ENCODE measurements around the gene ANKRD16. TPM values are rescaled to one million over a fixed set of nuclear protein-coding genes. Genes with fewer than 3 reads are reported as not detected.

Gene ANKRD16
- total and polyA plus RNA-seq, 2 experiments from 2014 or later, result 6.4 to 16.1 TPM

DNA sequence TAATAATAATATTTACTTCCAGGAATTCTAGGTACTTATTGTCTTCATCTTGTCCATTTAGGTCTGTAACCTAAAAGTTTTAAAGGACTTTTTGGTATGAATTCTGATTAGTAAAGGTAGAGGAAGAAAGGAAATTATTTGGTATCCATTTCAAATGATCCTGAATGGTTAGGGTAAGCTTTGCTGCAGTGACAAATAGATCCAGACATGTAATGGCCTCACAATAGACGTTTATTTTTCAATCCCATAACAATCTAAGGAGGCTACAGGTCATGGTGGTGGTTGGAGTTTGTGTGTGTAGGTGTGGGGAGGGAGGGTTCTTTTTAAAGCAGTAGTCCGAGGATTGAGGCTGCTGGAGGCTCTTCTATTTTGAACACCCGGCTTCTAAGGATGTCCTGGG lies 5.7 kb upstream of the ANKRD16 start:
- DNase-seq (ENCODE audit: low spot score), result no peak
- Mint-ChIP-seq H3K4me3 (no peak overlapping the region), H3K36me3 (ENCODE audit: low read depth) (peaks cover 45% of the 10 kb centered on the region), H3K4me1 (peaks cover 16% of the 10 kb centered on the region), H3K27me3 (ENCODE audit: insufficient read depth, low read depth, poor library complexity) (peaks cover 7% of the 10 kb centered on the region), H3K27ac (no peak overlapping the region), H3K9me3 (no peaks in the 10 kb centered on the region)
- Histone ChIP-seq H3K9me2 (ENCODE audit: insufficient read depth) (no peaks in the 10 kb centered on the region), H3K4me1 (ENCODE audit: insufficient read depth) (peaks cover 6% of the 10 kb centered on the region), H3K27ac (ENCODE audit: low read depth) (no peak overlapping the region), H3K4me2 (no peak overlapping the region), H3K36me3 (ENCODE audit: insufficient read depth) (peaks cover 8% of the 10 kb centered on the region; the same call in 1 of the 2 replicates), H4K20me1 (replicated peaks; ENCODE audit: insufficient read depth) (peaks cover 50% of the 10 kb centered on the region), H3F3A (replicated peaks; ENCODE audit: low read depth) (peaks cover 3% of the 10 kb centered on the region; the same call in 1 of the 2 replicates), H3K27me3 (ENCODE audit: insufficient read depth) (no peaks in the 10 kb centered on the region), H3K4me3 (no peak overlapping the region), H3K79me2 (replicated peaks; ENCODE audit: insufficient read depth) (peaks cover 91% of the 10 kb centered on the region), H2AFZ (no peak overlapping the region)
- no peak for ATAC-seq
- TF ChIP-seq POLR2AphosphoS5 (IDR thresholded peaks at IDR 0.05; ENCODE audit: low read depth), result no peak
- TF ChIP-seq ETS1 (IDR thresholded peaks at IDR 0.05), result no peak
- no peak for TF ChIP-seq ZNF114 (CRISPR knock-in tag; IDR thresholded peaks at IDR 0.05)
- TF ChIP-seq CREB1 (CRISPR knock-in tag; IDR thresholded peaks at IDR 0.05; ENCODE audit: low read depth), result no peak
- no peak for TF ChIP-seq EZH2 (IDR thresholded peaks at IDR 0.05; ENCODE audit: low read depth, unreplicated experiment)
- no peak for TF ChIP-seq EZH2phosphoT487 (IDR thresholded peaks at IDR 0.05; ENCODE audit: unreplicated experiment)
- TF ChIP-seq, protein P1, sequence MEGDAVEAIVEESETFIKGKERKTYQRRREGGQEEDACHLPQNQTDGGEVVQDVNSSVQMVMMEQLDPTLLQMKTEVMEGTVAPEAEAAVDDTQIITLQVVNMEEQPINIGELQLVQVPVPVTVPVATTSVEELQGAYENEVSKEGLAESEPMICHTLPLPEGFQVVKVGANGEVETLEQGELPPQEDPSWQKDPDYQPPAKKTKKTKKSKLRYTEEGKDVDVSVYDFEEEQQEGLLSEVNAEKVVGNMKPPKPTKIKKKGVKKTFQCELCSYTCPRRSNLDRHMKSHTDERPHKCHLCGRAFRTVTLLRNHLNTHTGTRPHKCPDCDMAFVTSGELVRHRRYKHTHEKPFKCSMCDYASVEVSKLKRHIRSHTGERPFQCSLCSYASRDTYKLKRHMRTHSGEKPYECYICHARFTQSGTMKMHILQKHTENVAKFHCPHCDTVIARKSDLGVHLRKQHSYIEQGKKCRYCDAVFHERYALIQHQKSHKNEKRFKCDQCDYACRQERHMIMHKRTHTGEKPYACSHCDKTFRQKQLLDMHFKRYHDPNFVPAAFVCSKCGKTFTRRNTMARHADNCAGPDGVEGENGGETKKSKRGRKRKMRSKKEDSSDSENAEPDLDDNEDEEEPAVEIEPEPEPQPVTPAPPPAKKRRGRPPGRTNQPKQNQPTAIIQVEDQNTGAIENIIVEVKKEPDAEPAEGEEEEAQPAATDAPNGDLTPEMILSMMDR (conservative IDR thresholded peaks at IDR 0.05; ENCODE audit: low read depth in 2 of 2), result no peak
- no peak for TF ChIP-seq NANOG (IDR thresholded peaks at IDR 0.05; ENCODE audit: borderline replicate concordance)
- TF ChIP-seq ZNF462 (CRISPR knock-in tag; IDR thresholded peaks at IDR 0.05), result no peak
- no peak for TF ChIP-seq STAT1 (IDR thresholded peaks at IDR 0.05; ENCODE audit: unreplicated experiment)
- TF ChIP-seq JUNB (IDR thresholded peaks at IDR 0.05; ENCODE audit: unreplicated experiment), result no peak
- TF ChIP-seq ZNF331 (CRISPR knock-in tag; IDR thresholded peaks at IDR 0.05; ENCODE audit: low read depth), result no peak
- TF ChIP-seq REST (IDR thresholded peaks at IDR 0.05; ENCODE audit: unreplicated experiment), result no peak

Data from GM23338 (cell line).